ENCODE data around the gene ARHGAP19. TPM values are rescaled to one million over a fixed set of nuclear protein-coding genes. Genes with fewer than 3 reads are reported as not detected.
"Not testable (repeated sequence)": the region's sequence is repeated elsewhere in the genome, so short reads cannot be mapped to it uniquely, and the experiment has no call there.

The ARHGAP19 gene
- total and polyA plus RNA-seq, 3 experiments from 2014 or later, result 8.9 to 26.5 (median 23.3) TPM

DNA sequence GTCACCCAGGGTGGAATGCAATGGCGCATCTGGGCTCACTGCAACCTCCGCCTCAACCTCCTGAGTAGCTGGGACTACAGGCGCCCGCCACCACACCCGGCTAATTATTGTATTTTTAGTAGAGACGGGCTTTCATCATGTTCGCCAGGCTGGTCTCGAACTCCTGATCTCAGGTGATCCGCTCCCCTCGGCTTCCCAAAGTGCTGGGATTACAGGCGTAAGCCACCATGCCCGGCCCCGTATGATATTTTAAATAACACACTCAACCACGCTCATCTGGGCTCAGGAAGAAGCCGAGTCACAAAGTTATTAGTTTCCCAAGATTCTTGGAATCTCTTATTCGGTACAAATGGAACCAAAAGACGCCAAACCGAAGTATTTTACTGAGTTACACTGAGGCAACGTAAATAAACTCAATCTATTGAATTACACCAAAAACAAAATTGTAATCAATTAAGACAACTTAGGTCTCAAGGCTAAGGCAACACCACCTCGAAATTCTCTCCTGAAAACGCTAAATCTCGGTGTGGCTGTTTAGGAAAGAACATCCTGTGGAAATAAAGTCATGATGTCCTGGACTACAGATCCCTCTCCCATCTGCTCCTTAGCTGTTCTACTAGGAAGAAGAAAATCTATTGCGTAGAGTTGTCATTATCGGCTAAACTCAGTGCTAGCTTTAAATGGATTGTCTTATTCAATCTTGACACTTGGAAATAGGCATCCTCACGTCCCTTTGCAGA, 910 bp downstream of the ARHGAP19 start:
- peaks cover 0 to 14% (median 0%) of the 10 kb centered on the region in 3 donors for H3K36me3 Mint-ChIP-seq
- Histone ChIP-seq H3K36me3 (ENCODE audit: insufficient read depth, low read length) (no peaks in the 10 kb centered on the region), H3K9me3 (ENCODE audit: low read length) (no peaks in the 10 kb centered on the region), H3K27ac (ENCODE audit: low read depth, low read length) (peak overlapping the region; percentile 72), H3K4me3 (ENCODE audit: low read length) (peak overlapping the region; percentile 89), H3K27me3 (ENCODE audit: insufficient read depth, low read length, poor library complexity, severe bottlenecking) (no peaks in the 10 kb centered on the region), H3K4me1 (ENCODE audit: insufficient read depth, low read length) (peaks cover 7% of the 10 kb centered on the region)
- peaks cover 0 to 1% (median 0%) of the 10 kb centered on the region in 5 donors for H3K9me3 Mint-ChIP-seq
- peaks cover 0 to 3% of the 10 kb centered on the region in 2 donors for H3K27me3 Mint-ChIP-seq
- CTCF ChIA-PET, result interaction anchor here (1.3 to 1.8 kb wide), 4 partner anchors 28 to 110 kb away, joined by 3 to 6 read pairs (median 4); partner anchors contain the start of genes FRAT1 and RRP12
- peak overlapping the region; percentile 43 to 96 (median 88) for H3K27ac Mint-ChIP-seq
- H3K4me1 Mint-ChIP-seq, result peaks cover 20 to 28% (median 25%) of the 10 kb centered on the region in 3 donors
- no peak for DNase-seq
- POLR2A ChIA-PET, result interaction anchor here (1.4 to 1.6 kb wide), 2 partner anchors 28 to 43 kb away, joined by 6 to 7 read pairs; partner anchors contain the start of genes FRAT1 and FRAT2
- H3K4me3 Mint-ChIP-seq, result peak overlapping the region; percentile 89 to 99 (median 94)

- H3K36me3 ChIP-seq (ENCODE audit: insufficient read depth, low read length); POLR2A ChIA-PET; H3K9me3 Mint-ChIP-seq; H3K4me1 ChIP-seq (ENCODE audit: insufficient read depth, low read length); H3K27me3 Mint-ChIP-seq; H3K9me3 ChIP-seq (ENCODE audit: low read length); H3K4me3 ChIP-seq (ENCODE audit: low read length); H3K27ac ChIP-seq (ENCODE audit: low read depth, low read length); H3K27me3 ChIP-seq (ENCODE audit: insufficient read depth, low read length, poor library complexity, severe bottlenecking); DNase-seq: not testable (repeated sequence)
- Mint-ChIP-seq H3K4me3 (peak overlapping the region in 6 of 7 donors; percentile 59 to 96 (median 82)), H3K27ac (peak overlapping the region in 2 of 8 donors; percentile 45 to 91), H3K4me1 (peaks cover 21 to 30% (median 28%) of the 10 kb centered on the region in 3 donors), H3K36me3 (peaks cover 0 to 21% (median 1%) of the 10 kb centered on the region in 3 donors)
- CTCF ChIA-PET, result interaction anchor here (1.3 to 2.3 kb wide), 2 partner anchors 12 to 29 kb away, joined by 3 to 7 read pairs; no protein-coding TSS in a partner anchor
Observed at GRCh38 chr10:97290576-97291356, 1.7 kb downstream of the ARHGAP19 start.

DNA sequence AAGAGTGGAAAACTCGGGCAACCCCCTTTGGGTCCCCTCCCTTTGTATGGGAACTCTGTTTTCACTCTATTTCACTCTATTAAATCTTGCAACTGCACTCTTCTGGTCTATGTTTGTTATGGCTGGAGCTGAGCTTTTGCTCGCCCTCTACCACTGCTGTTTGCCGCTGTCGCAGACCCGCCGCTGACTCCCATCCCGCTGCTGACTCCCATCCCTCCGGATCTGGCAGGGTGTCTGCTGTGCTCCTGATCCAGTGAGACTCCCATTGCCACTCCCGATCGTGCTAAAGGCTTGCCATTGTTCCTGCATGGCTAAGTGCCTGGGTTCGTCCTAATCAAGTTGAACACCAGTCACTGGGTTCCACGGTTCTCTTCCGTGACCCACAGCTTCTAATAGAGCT, 2.4 kb downstream of the ARHGAP19 start:
- Mint-ChIP-seq H3K4me1 (peaks cover 22 to 30% (median 29%) of the 10 kb centered on the region in 3 donors), H3K36me3 (peaks cover 0 to 21% (median 2%) of the 10 kb centered on the region in 3 donors), H3K4me3 (peak overlapping the region in 3 of 7 donors; percentile 20 to 61 (median 23))
- H3K36me3 ChIP-seq (ENCODE audit: insufficient read depth, low read length); POLR2A ChIA-PET; H3K27me3 ChIP-seq (ENCODE audit: insufficient read depth, low read length, poor library complexity, severe bottlenecking); H3K4me3 ChIP-seq (ENCODE audit: low read length); H3K9me3 ChIP-seq (ENCODE audit: low read length); H3K27me3 Mint-ChIP-seq; H3K27ac Mint-ChIP-seq; H3K4me1 ChIP-seq (ENCODE audit: insufficient read depth, low read length); H3K9me3 Mint-ChIP-seq; H3K27ac ChIP-seq (ENCODE audit: low read depth, low read length); DNase-seq: not testable (repeated sequence)
- CTCF ChIA-PET, result interaction anchor here (1.3 to 2.3 kb wide), 2 partner anchors 12 to 30 kb away, joined by 3 to 7 read pairs; no protein-coding TSS in a partner anchor

DNA sequence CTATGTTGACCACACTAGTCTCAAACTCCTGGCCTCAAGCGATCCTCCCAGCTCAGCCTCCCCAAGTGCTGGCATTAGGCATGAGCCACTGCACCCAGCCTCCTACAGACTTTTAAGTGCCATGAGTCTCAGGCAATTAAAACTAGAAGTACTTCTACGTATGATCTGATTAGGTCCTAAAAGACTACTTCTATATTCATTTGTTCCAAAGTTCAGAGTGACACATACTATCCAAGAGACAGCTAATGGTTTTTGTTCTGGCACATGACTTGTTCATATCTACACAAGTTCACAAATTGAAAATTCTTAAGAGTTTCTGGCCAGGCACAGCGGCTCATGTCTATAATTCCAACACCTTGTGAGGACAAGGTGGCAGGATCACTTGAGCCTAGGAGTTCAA, 11.7 kb downstream of the ARHGAP19 start:
- DNase-seq, result no peak
- Histone ChIP-seq H3K27me3 (ENCODE audit: insufficient read depth, low read length, poor library complexity, severe bottlenecking) (no peaks in the 10 kb centered on the region), H3K27ac (ENCODE audit: low read depth, low read length) (no peak overlapping the region), H3K36me3 (ENCODE audit: insufficient read depth, low read length) (no peaks in the 10 kb centered on the region), H3K4me1 (ENCODE audit: insufficient read depth, low read length) (no peaks in the 10 kb centered on the region), H3K9me3 (ENCODE audit: low read length) (no peaks in the 10 kb centered on the region), H3K4me3 (ENCODE audit: low read length) (no peak overlapping the region)
- Mint-ChIP-seq H3K36me3 (peaks cover 0 to under 1% (median under 1%) of the 10 kb centered on the region in 3 donors), H3K27ac (peak overlapping the region in 5 of 8 donors; percentile 5 to 54 (median 13)), H3K4me3 (no peak overlapping the region), H3K4me1 (peaks cover 5 to 16% (median 15%) of the 10 kb centered on the region in 3 donors), H3K27me3 (no peaks in the 10 kb centered on the region), H3K9me3 (no peaks in the 10 kb centered on the region)
- ChIA-PET CTCF (interaction anchor here (0.7 kb wide), 1 partner anchor 38 kb away, joined by 3 read pairs; no protein-coding TSS in a partner anchor), POLR2A (no interaction called here)

- H3K27ac Mint-ChIP-seq, result peak overlapping the region in 2 of 8 donors; percentile 0 to 70
Observed at GRCh38 chr10:97279121-97279815, 13.2 kb downstream of the ARHGAP19 start.

GRCh38 chr10:97278491-97278989, 13.9 kb downstream of the ARHGAP19 start:
- peak overlapping the region in 1 of 8 donors; percentile 24 for H3K27ac Mint-ChIP-seq
- no peaks in the 10 kb centered on the region for H3K36me3 ChIP-seq (ENCODE audit: insufficient read depth, low read length)
- POLR2A ChIA-PET, result interaction anchor here (1.3 kb wide), 1 partner anchor 42 kb away, joined by 3 read pairs; no protein-coding TSS in a partner anchor
- no peaks in the 10 kb centered on the region for H3K27me3 Mint-ChIP-seq
- no peak overlapping the region for H3K4me3 ChIP-seq (ENCODE audit: low read length)
- no peak overlapping the region for H3K4me3 Mint-ChIP-seq
- H3K27ac ChIP-seq (ENCODE audit: low read depth, low read length), result no peak overlapping the region
- no peaks in the 10 kb centered on the region for H3K9me3 ChIP-seq (ENCODE audit: low read length)
- peaks cover 4 to 16% (median 13%) of the 10 kb centered on the region in 3 donors for H3K4me1 Mint-ChIP-seq
- no peaks in the 10 kb centered on the region for H3K36me3 Mint-ChIP-seq
- no peaks in the 10 kb centered on the region for H3K9me3 Mint-ChIP-seq
- CTCF ChIA-PET, result interaction anchor here (0.6 to 2.1 kb wide), 26 partner anchors 11 to 692 kb away, joined by 3 to 17 read pairs (median 4); partner anchors contain the start of genes FRAT1 and FRAT2
- DNase-seq, result peak in 2 of 5 donors; percentile 32 to 49
- H3K4me1 ChIP-seq (ENCODE audit: insufficient read depth, low read length), result no peaks in the 10 kb centered on the region
- H3K27me3 ChIP-seq (ENCODE audit: insufficient read depth, low read length, poor library complexity, severe bottlenecking), result no peaks in the 10 kb centered on the region

More at GRCh38 chr10:97279121-97279815, 13.2 kb downstream of the ARHGAP19 start:
- no peak overlapping the region for H3K27ac ChIP-seq (ENCODE audit: low read depth, low read length)
- Mint-ChIP-seq H3K27me3 (no peaks in the 10 kb centered on the region), H3K4me1 (peaks cover 4 to 16% (median 13%) of the 10 kb centered on the region in 3 donors), H3K4me3 (no peak overlapping the region), H3K9me3 (no peaks in the 10 kb centered on the region), H3K36me3 (no peaks in the 10 kb centered on the region)
- ChIA-PET CTCF (interaction anchor here (0.6 to 2.1 kb wide), 24 partner anchors 10 to 188 kb away, joined by 3 to 17 read pairs (median 4); partner anchors contain the start of genes FRAT1 and FRAT2), POLR2A (interaction anchor here (1.3 kb wide), 1 partner anchor 41 kb away, joined by 3 read pairs; no protein-coding TSS in a partner anchor)
- no peak overlapping the region for H3K4me3 ChIP-seq (ENCODE audit: low read length)
- DNase-seq, result no peak
- no peaks in the 10 kb centered on the region for H3K36me3 ChIP-seq (ENCODE audit: insufficient read depth, low read length)
- no peaks in the 10 kb centered on the region for H3K9me3 ChIP-seq (ENCODE audit: low read length)
- no peaks in the 10 kb centered on the region for H3K27me3 ChIP-seq (ENCODE audit: insufficient read depth, low read length, poor library complexity, severe bottlenecking)
- H3K4me1 ChIP-seq (ENCODE audit: insufficient read depth, low read length), result no peaks in the 10 kb centered on the region

DNA sequence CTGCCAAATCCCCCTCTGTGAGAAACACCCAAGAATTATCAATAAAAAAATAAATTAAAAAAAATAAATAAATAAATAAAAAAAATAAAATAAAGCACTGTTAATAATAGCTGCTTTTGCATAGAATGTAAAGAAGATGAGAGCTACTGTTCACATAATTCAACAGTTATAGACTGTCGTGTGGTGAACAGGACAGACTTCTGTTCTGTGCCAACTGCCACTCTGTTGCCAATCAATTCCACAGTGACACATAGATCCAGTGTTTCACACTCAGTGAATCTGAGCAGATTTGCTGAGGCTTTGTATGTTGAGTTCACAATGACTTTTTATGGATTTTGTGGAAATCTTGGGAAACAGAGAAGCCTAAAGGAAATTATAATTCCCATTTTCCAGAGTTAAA, 14.9 kb downstream of the ARHGAP19 start:
- no peaks in the 10 kb centered on the region for H3K36me3 Mint-ChIP-seq
- no peaks in the 10 kb centered on the region for H3K27me3 Mint-ChIP-seq
- POLR2A ChIA-PET, result no interaction called here
- H3K4me1 Mint-ChIP-seq, result peaks cover 4 to 16% (median 12%) of the 10 kb centered on the region in 3 donors
- H3K9me3 Mint-ChIP-seq, result no peaks in the 10 kb centered on the region
- H3K27me3 ChIP-seq (ENCODE audit: insufficient read depth, low read length, poor library complexity, severe bottlenecking), result no peaks in the 10 kb centered on the region
- no peak for DNase-seq
- no peaks in the 10 kb centered on the region for H3K9me3 ChIP-seq (ENCODE audit: low read length)
- CTCF ChIA-PET, result interaction anchor here (1.7 to 2.1 kb wide), 4 partner anchors 42 to 78 kb away, joined by 7 to 17 read pairs (median 13); partner anchors contain the start of genes FRAT1 and FRAT2
- H3K27ac ChIP-seq (ENCODE audit: low read depth, low read length), result no peak overlapping the region
- H3K4me3 Mint-ChIP-seq, result no peak overlapping the region
- H3K4me1 ChIP-seq (ENCODE audit: insufficient read depth, low read length), result no peaks in the 10 kb centered on the region
- no peaks in the 10 kb centered on the region for H3K36me3 ChIP-seq (ENCODE audit: insufficient read depth, low read length)
- no peak overlapping the region for H3K27ac Mint-ChIP-seq
- H3K4me3 ChIP-seq (ENCODE audit: low read length), result no peak overlapping the region

Data from CD8-positive, alpha-beta memory T cell (primary cell).